Mesenchymal stem cell (in vitro differentiated cells and primary cell): Measurements from ENCODE around the gene NRP2.
A peak's percentile ranks its signal among the peaks of the same experiment; 100 is the strongest.

Experiments
- DNase-seq: peaks from one replicate; pipeline ENCODE4 v3.0.0-alpha.2; 2013
- H2AFZ ChIP-seq: one replicate; pipeline ENCODE4 v1.6.1; 2013; ENCODE audit warnings: low read depth, mild to moderate bottlenecking, control low read depth, inconsistent platforms, low read length, moderate library complexity
- H2AK5ac ChIP-seq: 2 replicates; pipeline ENCODE4 v1.6.1; 2013; ENCODE audit warnings: low read length, moderate library complexity, mild to moderate bottlenecking, inconsistent platforms; ENCODE audit not compliant: severe bottlenecking
- H2BK120ac ChIP-seq: one replicate; pipeline ENCODE4 v1.6.1; 2013; ENCODE audit warnings: low read depth, mild to moderate bottlenecking, inconsistent platforms, low read length, moderate library complexity
- H2BK12ac ChIP-seq, 2 experiments: one replicate each; pipeline ENCODE4 v1.6.1; 2013; ENCODE audit warnings: inconsistent platforms in 2 of 2, low read length in 2 of 2, mild to moderate bottlenecking in 2 of 2, moderate library complexity in 2 of 2, control low read depth in 1 of 2
- H2BK15ac ChIP-seq: one replicate; pipeline ENCODE4 v1.6.1; 2013; ENCODE audit warnings: mild to moderate bottlenecking, low read depth, inconsistent platforms; ENCODE audit not compliant: poor library complexity, severe bottlenecking
- H2BK5ac ChIP-seq: 2 replicates; pipeline ENCODE4 v1.6.1; 2013; ENCODE audit warnings: low read depth, mild to moderate bottlenecking, low read length, control low read depth, inconsistent platforms; ENCODE audit not compliant: poor library complexity, severe bottlenecking
- H3K14ac ChIP-seq, 2 experiments: one replicate each; pipeline ENCODE4 v1.6.1; 2013; ENCODE audit warnings: inconsistent platforms in 2 of 2, low read length in 2 of 2, control low read depth in 1 of 2, mild to moderate bottlenecking in 1 of 2, moderate library complexity in 1 of 2
- H3K18ac ChIP-seq, 2 experiments: one replicate each; pipeline ENCODE4 v1.6.1; 2013; ENCODE audit warnings: inconsistent platforms in 2 of 2, low read length in 2 of 2, control low read depth in 1 of 2, low read depth in 1 of 2, mild to moderate bottlenecking in 1 of 2
- H3K23ac ChIP-seq, 2 experiments: one replicate each; pipeline ENCODE4 v1.6.1; 2013; ENCODE audit warnings: inconsistent platforms in 2 of 2, low read length in 2 of 2, mild to moderate bottlenecking in 2 of 2, moderate library complexity in 2 of 2, control low read depth in 1 of 2
- H3K27ac ChIP-seq: 2 replicates; pipeline ENCODE4 v1.5.1; 2013; ENCODE audit warnings: mild to moderate bottlenecking, moderate library complexity, low read length, control low read depth, inconsistent platforms; ENCODE audit not compliant: poor library complexity, severe bottlenecking
- H3K27me3 ChIP-seq, 2 experiments: 2 replicates each; pipeline versions ENCODE4 v1.6.1 to v1.7.0; 2013; ENCODE audit warnings: low read length in 2 of 2, mild to moderate bottlenecking in 2 of 2, moderate library complexity in 2 of 2, control low read depth in 1 of 2, inconsistent platforms in 1 of 2; ENCODE audit not compliant: control insufficient read depth in 1 of 2, insufficient read depth in 1 of 2
- H3K36me3 ChIP-seq, 2 experiments: 2 replicates each; pipeline versions ENCODE4 v1.6.1 to v1.7.0; 2013; ENCODE audit warnings: low read length in 2 of 2, control low read depth in 1 of 2, inconsistent platforms in 1 of 2, low read depth in 1 of 2, mild to moderate bottlenecking in 1 of 2; ENCODE audit not compliant: insufficient read depth in 2 of 2, control insufficient read depth in 1 of 2
- H3K4ac ChIP-seq, 2 experiments: one replicate each; pipeline ENCODE4 v1.6.1; 2013; ENCODE audit warnings: inconsistent platforms in 2 of 2, low read length in 2 of 2, mild to moderate bottlenecking in 2 of 2, moderate library complexity in 2 of 2, control low read depth in 1 of 2, low read depth in 1 of 2
- H3K4me1 ChIP-seq: 2 replicates; pipeline ENCODE4 v1.6.1; 2013; ENCODE audit warnings: low read depth, low read length, control low read depth; ENCODE audit not compliant: control insufficient read depth, insufficient read depth
- H3K4me2 ChIP-seq: 2 replicates; pipeline ENCODE4 v1.6.1; 2013; ENCODE audit warnings: low read length, mild to moderate bottlenecking, inconsistent platforms; ENCODE audit not compliant: poor library complexity, severe bottlenecking
- H3K4me3 ChIP-seq, 2 experiments: 2 replicates each; pipeline versions ENCODE4 v1.5.1 to v1.7.0; 2013; ENCODE audit warnings: low read length in 2 of 2, mild to moderate bottlenecking in 2 of 2, control low read depth in 1 of 2, low read depth in 1 of 2; ENCODE audit not compliant: insufficient read depth in 1 of 2
- H3K79me1 ChIP-seq: replicated peaks from 2 replicates; pipeline ENCODE4 v1.6.1; 2013; ENCODE audit warnings: mild to moderate bottlenecking, control low read depth, low read length, inconsistent platforms; ENCODE audit not compliant: poor library complexity, severe bottlenecking
- H3K9ac ChIP-seq: 2 replicates; pipeline ENCODE4 v1.7.0; 2013; ENCODE audit warnings: mild to moderate bottlenecking, low read length, moderate library complexity
- H3K9me3 ChIP-seq: 2 replicates; pipeline ENCODE4 v1.7.0; 2013; ENCODE audit warnings: mild to moderate bottlenecking, low read length; ENCODE audit not compliant: control insufficient read depth
- H4K8ac ChIP-seq: one replicate; pipeline ENCODE4 v1.6.1; 2013; ENCODE audit warnings: inconsistent platforms, mild to moderate bottlenecking, low read length, moderate library complexity
- H4K91ac ChIP-seq: one replicate; pipeline ENCODE4 v1.6.1; 2013; ENCODE audit warnings: mild to moderate bottlenecking, low read length, inconsistent platforms
- WGBS: methylation state at CpG from one replicate; pipeline ENCODE4 v1.1.7; 2013; ENCODE audit warnings: mixed read lengths; 5-methylcytosine and 5-hydroxymethylcytosine counted together

The NRP2 gene

DNA sequence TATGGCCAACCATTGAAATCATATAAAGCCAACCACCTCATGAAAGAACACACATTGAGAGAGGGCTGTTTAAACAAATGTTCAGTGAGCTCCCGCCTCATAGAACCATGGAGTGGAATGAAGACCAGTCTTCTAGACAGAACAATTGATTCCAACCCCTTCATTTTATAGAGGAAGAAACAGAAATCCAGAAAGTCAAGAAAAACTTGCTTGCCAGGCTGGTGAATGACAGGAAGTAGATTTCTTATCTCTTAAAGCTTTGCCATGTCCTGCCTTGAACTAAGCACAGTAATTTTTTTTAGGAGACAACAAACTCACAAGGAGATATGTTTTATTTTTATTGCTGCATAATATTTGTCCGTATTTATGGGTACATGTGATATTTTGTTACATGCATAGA, 16.5 kb upstream of the NRP2 start:
- Histone ChIP-seq H2BK12ac (no peak overlapping the region), H3K9me3 (no peaks in the 10 kb centered on the region), H2BK120ac (no peak overlapping the region), H3K4me1 (peaks cover 2% of the 10 kb centered on the region), H3K27ac (no peak overlapping the region), H3K9ac (no peak overlapping the region), H3K4me3 (no peak overlapping the region), H3K27me3 (no peaks in the 10 kb centered on the region), H3K36me3 (no peaks in the 10 kb centered on the region), H4K8ac (no peak overlapping the region), H3K79me1 (no peaks in the 10 kb centered on the region), H2AFZ (no peak overlapping the region), H2BK5ac (no peak overlapping the region), H3K18ac (no peak overlapping the region), H4K91ac (no peak overlapping the region), H2AK5ac (no peak overlapping the region), H2BK15ac (no peak overlapping the region), H3K14ac (no peak overlapping the region), H3K4me2 (no peak overlapping the region), H3K4ac (no peak overlapping the region), H3K23ac (no peak overlapping the region)
- no peak for DNase-seq
- WGBS = 100% methylated on average over 2 of the region's 2 CpGs

DNA sequence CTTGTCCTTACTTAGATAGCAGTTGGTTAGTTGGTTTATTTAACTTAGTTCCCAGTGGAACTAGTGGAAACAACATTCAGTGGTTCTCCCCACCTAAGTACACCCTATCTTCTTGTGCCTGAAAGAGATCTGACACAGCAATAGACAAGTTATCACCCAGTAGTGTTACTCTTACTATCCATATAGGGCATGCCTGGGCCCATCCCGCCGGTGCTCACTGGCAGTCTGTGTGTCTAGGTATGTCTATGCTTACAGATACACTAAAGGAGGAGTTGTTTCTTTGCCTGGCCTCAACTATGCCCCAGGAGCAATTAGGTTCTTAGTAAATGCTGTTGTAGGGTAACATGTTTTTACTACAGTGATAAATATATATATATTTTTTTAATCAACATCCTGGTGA, 12.0 kb upstream of the NRP2 start:
- Histone ChIP-seq H3K4me2 (no peak overlapping the region), H4K8ac (no peak overlapping the region), H2BK120ac (no peak overlapping the region), H2BK15ac (no peak overlapping the region), H3K4me1 (no peaks in the 10 kb centered on the region), H3K27me3 (no peaks in the 10 kb centered on the region), H3K14ac (no peak overlapping the region), H3K79me1 (no peaks in the 10 kb centered on the region), H3K4me3 (no peak overlapping the region), H3K23ac (no peak overlapping the region), H3K18ac (peak overlapping the region; percentile 18 to 40), H3K9ac (no peak overlapping the region), H3K27ac (no peak overlapping the region), H3K9me3 (no peaks in the 10 kb centered on the region), H2BK12ac (peak overlapping the region in 1 of 2 experiments; percentile 6), H3K36me3 (no peaks in the 10 kb centered on the region), H3K4ac (peak overlapping the region in 1 of 2 experiments; percentile 40), H2AK5ac (no peak overlapping the region), H2AFZ (no peak overlapping the region), H2BK5ac (no peak overlapping the region), H4K91ac (no peak overlapping the region)
- no peak for DNase-seq
- WGBS = 88% methylated on average over 2 of the region's 2 CpGs

DNA sequence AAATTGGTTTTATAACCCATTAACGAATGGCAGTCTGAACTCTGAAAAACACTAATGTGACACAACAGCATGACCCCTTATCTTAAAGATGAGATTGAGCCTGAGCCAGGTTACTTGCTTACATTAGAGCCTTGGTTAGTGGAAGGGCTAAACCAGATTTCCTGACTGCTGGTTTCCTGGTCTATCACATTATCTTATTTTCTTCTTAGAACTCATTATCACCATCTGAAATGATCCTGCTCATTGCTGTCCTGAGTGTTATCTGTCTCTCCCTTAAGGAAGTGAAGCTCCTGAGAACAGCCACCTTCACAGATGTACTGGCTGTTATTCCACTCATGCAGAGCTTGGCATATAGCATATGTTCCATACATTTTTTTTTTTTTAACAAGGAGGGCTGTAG, 9.0 kb upstream of the NRP2 start:
- H2AFZ ChIP-seq = no peak overlapping the region
- H2BK5ac ChIP-seq = no peak overlapping the region
- no peak overlapping the region for H3K4ac ChIP-seq
- no peak overlapping the region for H2BK12ac ChIP-seq
- H3K36me3 ChIP-seq = no peaks in the 10 kb centered on the region
- H3K18ac ChIP-seq = no peak overlapping the region
- DNase-seq = no peak
- no peaks in the 10 kb centered on the region for H3K4me1 ChIP-seq
- no peaks in the 10 kb centered on the region for H3K79me1 ChIP-seq
- H4K91ac ChIP-seq = no peak overlapping the region
- H4K8ac ChIP-seq = no peak overlapping the region
- H3K4me2 ChIP-seq = no peak overlapping the region
- H3K9ac ChIP-seq = no peak overlapping the region
- H3K14ac ChIP-seq = no peak overlapping the region
- H2BK15ac ChIP-seq = no peak overlapping the region
- no peaks in the 10 kb centered on the region for H3K27me3 ChIP-seq
- H2BK120ac ChIP-seq = no peak overlapping the region
- no peaks in the 10 kb centered on the region for H3K9me3 ChIP-seq
- no peak overlapping the region for H3K27ac ChIP-seq
- no peak overlapping the region for H3K4me3 ChIP-seq
- no peak overlapping the region for H3K23ac ChIP-seq
- no peak overlapping the region for H2AK5ac ChIP-seq
- WGBS = 18% methylated on average over 1 of the region's 1 CpG

DNA sequence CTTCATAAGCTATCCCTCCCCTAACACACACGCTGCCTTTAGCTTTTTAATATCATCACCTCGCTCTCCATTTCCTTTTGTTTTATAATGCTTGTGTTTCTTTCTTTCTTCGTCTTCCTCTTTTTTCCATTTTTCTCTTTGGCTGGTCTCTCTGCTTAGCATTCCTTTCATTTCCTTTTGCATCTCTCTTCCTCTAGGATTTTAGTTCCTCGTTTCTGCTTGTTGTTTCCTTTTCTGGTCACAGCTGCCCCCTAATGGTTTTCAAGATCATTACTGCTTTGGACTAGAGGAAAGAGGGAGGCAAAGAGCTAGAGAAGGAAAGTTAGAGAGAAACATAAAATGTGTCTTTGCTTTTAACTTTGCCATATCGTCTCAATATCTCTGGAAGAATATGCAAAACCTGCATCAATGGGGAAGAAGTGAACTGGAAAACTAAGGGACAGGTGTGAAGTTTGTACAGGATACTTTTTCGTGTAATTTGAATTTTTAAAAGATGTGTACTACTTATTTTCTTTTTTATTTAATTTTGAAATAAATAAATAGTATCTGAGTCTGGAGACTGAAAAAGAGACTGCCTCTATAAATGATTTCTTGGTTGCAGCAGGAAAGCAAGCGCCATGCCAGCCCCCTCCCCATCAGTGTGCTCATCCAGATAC, 6.3 kb upstream of the NRP2 start:
- 14% methylated on average over 6 of the region's 7 CpGs for WGBS
- Histone ChIP-seq H3K36me3 (no peaks in the 10 kb centered on the region), H2BK12ac (no peak overlapping the region), H3K27ac (no peak overlapping the region), H4K8ac (no peak overlapping the region), H2BK15ac (no peak overlapping the region), H4K91ac (no peak overlapping the region), H3K9ac (peak overlapping the region; percentile 74), H3K4me2 (no peak overlapping the region), H3K9me3 (no peaks in the 10 kb centered on the region), H3K14ac (no peak overlapping the region), H3K27me3 (no peaks in the 10 kb centered on the region), H2AK5ac (no peak overlapping the region), H3K79me1 (no peaks in the 10 kb centered on the region), H2BK5ac (no peak overlapping the region), H3K18ac (no peak overlapping the region), H3K23ac (no peak overlapping the region), H2AFZ (no peak overlapping the region), H3K4me1 (no peaks in the 10 kb centered on the region), H3K4me3 (peak overlapping the region in 1 of 2 experiments; percentile 54), H2BK120ac (no peak overlapping the region), H3K4ac (no peak overlapping the region)
- DNase-seq = peak; percentile 79
